Keratinocyte (primary cell): Measurements from ENCODE around the gene CSNK1D.

Experiments used
- CTCF ChIP-seq, 3 experiments: IDR thresholded peaks in 1 of 3; conservative IDR thresholded peaks in 1 of 3; optimal IDR thresholded peaks in 1 of 3; 2 replicates in 2 of 3; 3 replicates in 1 of 3; pipeline versions ENCODE3 to v1.5.1; 2011; ENCODE audit warnings: low read length in 3 of 3, mild to moderate bottlenecking in 3 of 3, moderate library complexity in 2 of 3, control low read depth in 1 of 3, inconsistent platforms in 1 of 3; ENCODE audit not compliant: insufficient read depth in 2 of 3; ENCODE audit errors: extremely low read depth in 1 of 3
- EZH2 ChIP-seq: IDR thresholded peaks from one replicate; pipeline ENCODE4 v1.6.1; 2012; ENCODE audit warnings: inconsistent platforms, mild to moderate bottlenecking, low read length, moderate library complexity

GRCh38 chr17:82280537-82280936, 7.0 kb upstream of the CSNK1D start:
- TF ChIP-seq EZH2 (no peak), CTCF (optimal IDR thresholded peaks at IDR 0.05 in 1 of 3, IDR thresholded peaks at IDR 0.05 in 1 of 3, conservative IDR thresholded peaks at IDR 0.05 in 1 of 3; ENCODE audit: extremely low read depth in 1 of 3, insufficient read depth in 2 of 3, low read length in 3 of 3) (no peak)
